PFSK-1 (cell line): ENCODE measurements around the gene VPS35.

Source experiments
- POLR2AphosphoS5 ChIP-seq: IDR thresholded peaks from 2 replicates; pipeline ENCODE4 v1.6.1; 2012; ENCODE audit warnings: low read depth, mild to moderate bottlenecking, control low read depth, low read length, moderate library complexity
- SIN3A ChIP-seq: IDR thresholded peaks from 2 replicates; pipeline ENCODE4 v1.6.1; 2012; ENCODE audit warnings: mild to moderate bottlenecking, low read length, moderate library complexity, borderline replicate concordance; ENCODE audit not compliant: insufficient read depth
- TAF1 ChIP-seq: IDR thresholded peaks from 2 replicates; pipeline ENCODE4 v1.6.1; 2012; ENCODE audit warnings: low read length, control low read depth, borderline replicate concordance; ENCODE audit not compliant: insufficient read depth

- TF ChIP-seq SIN3A = no peak
- no peak for TF ChIP-seq TAF1
- TF ChIP-seq POLR2AphosphoS5 = no peak
These were observed 76.9 kb downstream of the VPS35 start for GRCh38 chr16:46612121-46612520.
